T-helper 9 cell (primary cell): ENCODE data around the gene ETV6.
"Not testable (repeated sequence)": the region's sequence is repeated elsewhere in the genome, so short reads cannot be mapped to it uniquely, and the experiment has no call there.

Experiments used
- DNase-seq: peaks from one replicate; pipeline ENCODE4 v3.0.0-alpha.2; 2020

Gene ETV6

DNA sequence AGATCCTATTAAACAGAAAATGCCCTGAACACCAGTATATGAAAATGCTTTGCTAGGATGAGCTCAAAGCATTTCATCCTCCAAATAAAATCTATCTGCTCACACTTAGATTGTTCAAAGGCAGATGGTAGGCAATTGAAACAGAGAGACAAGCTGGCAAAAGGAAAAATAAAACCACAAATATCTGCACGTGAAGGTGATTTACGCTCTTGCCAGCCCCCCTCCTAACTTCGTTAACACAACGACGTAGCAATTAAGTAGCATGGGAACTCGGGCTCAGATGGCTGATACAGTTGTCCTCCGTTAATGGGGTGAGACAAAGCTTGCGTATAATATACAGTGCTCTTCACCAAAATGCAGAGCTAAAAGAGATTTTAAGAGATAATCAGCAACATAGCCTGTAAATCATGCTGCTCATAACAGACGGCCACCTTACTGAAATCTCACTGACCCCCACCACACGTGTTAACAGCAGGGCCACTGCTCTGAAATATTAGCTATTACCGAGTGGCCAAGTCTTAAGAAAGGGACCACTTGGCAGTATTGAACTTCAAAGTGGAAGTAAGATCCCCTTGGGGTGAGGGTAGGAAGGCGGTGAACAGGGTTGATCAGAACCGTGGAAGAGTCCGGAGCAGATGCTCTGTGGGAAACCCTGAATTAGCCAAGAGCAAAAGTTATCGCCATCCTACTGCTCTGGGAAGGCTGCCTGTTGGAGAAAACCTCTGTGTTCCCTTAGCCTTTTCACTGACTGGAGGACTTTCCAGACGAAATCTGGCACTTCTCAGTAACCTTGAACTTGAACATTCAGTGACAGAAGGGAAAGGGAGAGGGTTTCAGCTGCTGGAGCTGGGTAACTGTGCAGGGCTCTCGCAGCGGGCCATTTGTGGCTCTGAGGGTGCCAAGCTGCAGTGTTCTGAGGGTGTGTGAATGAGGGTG is 23.1 kb downstream of the ETV6 start:
- no peak for DNase-seq

DNA sequence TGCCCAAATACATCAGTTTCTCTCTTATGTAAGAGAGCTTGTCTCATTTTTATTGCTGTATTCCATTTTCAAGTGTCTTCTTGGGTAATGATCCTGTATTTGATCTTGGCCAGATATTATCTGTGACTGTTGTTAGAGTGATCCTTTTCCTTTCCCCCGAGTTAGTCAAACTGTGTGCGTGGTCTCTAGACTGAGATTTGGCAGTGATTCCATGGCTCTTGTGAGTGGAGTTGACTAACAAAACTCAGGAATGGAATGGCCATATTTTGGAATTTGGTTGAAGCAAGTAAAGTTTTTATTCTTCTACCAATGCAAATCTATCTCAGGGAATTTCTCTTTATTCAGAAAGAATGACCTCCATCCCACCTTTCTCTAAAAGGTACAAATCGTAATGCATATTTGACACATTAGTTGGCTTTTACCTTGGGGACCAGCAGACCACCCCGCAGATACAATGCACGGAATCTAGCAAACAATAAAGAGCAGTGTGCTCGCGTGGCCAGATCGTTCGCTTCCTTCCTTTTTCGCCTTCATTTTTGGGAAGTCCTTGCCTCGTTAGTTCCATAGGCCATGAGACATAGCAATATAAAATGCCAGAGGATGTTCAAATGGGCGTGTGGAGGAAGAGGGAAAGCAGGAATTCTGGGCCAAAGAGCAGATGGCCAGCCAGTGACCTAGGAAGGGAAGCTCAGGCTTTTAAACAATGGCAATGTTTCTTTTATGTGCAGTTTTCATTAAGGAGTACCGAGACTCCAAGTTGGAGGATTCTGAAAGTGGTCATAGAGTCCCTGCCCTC is 24.4 kb downstream of the ETV6 start:
- no peak for DNase-seq

DNA sequence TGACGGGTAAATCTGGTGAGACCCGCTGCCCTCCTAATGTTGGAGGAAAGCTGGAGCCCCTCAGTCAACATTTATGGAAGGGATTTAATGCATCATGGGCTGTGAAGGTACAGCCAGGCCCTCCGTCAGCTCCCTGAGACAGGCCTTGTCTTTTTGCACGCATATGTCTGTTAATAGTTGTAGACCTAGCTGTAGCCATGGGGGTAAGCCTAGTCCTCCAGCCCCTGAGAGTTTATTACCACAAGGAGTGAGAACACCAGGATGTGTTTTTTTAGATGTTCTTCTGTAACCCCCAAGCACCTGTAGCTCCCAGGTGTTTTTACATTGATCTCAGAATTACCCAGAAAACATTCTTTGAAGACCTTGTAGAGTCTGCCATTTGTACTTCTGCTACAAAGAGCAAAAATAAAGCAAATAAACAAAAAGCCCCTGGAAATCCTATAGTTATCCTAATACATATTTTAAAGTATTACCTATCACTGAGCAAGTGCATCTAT is 25.5 kb downstream of the ETV6 start:
- DNase-seq: no peak

DNA sequence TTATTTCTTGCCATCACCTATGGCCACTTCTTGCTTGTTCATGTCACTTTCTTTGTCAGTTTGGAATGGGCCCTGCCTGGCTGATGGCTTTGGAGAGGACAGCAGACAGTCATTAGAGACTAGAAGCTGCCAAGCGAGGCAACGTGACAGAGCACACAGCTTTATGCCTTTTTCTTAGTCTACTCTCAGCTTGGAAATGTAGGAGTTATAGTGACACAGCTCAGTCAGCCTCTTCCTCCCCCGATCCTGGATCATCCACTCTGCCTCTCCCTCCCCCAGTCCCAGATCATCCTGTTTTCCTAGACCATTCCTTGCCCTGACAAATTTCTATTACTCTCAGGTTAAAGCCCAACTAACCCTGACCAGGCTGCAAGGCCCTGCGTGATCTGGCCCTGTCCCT is 26.6 kb downstream of the ETV6 start:
- no peak for DNase-seq

DNA sequence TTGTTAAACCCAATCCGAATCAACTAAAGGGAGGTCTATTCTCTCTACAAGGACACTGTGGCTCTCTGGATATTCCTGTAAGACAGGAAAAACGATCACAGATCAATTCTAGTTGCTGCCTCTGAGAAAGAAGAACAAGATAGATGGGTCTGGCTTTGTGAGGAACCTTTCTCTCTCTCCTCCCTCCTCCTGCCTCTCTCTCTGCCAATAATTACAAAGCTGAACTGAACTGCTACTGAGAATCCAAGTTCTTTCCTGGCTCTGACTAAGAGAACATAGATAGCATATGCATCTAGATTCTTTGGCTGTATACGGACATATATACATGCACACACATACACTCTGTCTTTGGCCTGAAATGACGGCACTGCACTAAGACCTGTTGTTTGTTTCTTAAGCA is 27.6 kb downstream of the ETV6 start:
- DNase-seq: no peak

DNA sequence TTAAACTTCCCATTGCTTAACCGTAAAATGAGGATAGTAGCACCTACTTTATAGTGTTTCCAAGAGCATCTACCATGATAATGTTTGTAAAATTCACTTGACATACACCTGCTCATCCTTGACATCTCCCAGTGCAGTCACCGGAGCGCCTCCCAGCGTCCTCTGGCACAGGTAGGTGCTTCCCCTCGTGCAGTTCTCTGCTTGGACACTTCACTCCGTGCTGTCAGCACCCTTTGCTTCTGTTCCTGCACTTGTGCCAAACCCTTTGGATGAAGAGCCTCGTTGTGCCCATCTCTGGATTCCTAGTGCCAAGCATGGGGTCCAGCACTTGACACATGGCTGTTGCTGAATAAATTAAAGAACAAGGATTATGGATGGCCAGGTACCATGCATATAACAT is 28.3 kb downstream of the ETV6 start:
- DNase-seq: no peak

DNA sequence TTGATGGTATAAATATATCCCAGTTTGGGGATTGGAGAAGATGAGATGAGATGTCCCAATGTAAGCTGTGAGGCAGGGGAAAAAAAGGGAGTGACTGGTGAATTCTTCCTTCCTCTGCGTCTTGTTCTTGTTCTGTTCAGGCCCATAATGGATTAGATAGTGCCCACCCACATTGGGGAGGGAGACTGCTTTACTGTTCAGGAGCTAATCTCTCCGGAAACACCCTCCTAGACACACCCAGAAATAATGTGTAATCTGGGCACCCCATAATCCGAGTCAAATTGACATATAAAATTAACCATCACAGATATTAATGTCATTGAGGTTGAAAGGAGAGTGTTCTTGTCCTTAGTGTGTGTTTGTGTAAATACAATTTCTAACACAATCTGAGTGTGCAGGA is 29.3 kb downstream of the ETV6 start:
- no peak for DNase-seq

DNA sequence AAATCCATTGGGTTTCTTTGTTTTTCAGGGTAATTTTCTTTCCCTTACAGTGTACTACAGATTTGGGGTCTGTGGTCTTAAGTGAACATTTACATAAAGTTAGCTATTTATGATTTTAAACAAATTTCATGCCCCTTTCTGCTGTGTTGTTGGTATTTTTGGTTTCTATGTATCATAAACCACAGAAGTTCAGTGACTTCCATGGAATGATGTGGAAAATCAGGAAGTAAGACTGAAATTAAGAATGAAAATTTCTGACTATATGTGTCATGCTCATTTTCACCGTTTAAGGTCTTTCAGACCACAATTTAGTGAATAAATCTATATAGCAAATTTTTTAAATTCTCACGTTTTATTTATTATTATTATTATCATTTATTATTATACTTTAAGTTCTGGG is 31.7 kb downstream of the ETV6 start:
- DNase-seq: no peak

DNA sequence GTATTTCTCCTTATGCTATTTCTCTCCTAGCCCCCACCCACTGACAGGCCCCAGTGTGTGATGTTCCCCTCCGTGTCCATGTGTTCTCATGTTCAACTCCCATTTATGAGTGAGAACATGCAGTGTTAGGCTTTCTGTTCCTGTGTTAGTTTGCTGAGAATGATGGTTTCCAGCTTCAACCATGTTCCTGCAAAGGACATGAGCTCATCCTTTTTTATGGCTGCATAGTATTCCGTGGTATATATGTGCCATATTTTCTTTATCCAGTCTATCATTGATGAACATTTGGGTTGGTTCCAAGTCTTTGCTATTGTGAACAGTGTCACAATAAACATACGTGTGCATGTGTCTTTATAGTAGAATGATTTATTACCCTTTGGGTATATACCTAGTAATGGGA is 32.2 kb downstream of the ETV6 start:
- not testable (repeated sequence) for DNase-seq

DNA sequence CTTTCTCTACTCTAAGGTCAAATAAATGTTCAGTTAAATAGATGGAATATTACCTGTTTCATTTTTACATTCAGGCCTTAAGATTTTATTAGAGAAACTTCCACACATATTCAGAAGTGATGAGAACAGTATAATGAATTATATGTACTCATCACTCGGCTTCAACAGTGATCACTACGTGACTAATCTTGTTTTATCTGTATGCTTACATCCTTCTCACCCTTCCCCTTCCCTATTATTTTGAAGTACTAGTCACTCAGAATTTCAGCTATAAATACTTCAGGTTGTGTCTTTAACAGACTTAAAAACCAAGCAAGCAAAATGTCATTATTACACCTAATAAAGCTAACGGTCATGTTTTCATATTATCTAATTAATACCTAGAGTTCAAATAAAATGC is 34.9 kb downstream of the ETV6 start:
- DNase-seq: no peak

DNA sequence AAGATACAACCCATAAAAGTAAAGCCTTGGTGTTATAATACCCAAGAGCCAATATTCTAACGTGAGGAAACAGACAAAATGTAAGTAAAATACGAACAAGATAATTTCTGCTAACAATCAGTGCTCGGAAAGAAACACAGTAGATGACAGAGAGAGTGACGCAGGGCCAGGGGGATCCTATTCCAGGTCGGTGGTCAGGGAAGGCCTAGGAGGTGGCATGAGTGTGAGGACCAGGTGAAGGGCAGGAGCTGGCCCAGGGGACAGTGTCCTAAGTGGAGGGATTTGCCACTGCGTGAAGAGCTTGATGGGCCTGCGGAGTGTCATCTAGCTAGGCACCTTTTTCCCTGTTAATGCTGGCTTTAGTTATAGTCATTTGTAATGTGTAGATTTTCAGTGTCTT is 35.3 kb downstream of the ETV6 start:
- DNase-seq: no peak

DNA sequence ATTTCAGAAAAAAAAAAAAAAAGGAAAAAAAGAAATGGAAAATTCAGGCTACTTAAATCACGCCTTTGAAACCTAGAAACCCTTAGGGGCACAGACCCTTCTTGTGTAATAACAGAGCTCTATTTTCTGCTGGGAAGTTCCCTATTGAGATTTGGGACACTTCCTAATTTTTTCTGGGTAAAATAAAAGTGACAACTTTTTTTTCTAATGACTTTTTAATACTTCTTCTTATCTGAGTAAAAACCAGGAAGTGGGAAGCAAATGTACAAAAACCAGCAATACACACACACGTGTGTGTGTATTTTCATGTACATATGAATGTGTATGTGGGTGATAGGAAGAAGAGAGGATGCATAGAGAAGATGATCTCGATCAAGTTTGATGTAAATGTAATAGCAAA is 35.8 kb downstream of the ETV6 start:
- no peak for DNase-seq

DNA sequence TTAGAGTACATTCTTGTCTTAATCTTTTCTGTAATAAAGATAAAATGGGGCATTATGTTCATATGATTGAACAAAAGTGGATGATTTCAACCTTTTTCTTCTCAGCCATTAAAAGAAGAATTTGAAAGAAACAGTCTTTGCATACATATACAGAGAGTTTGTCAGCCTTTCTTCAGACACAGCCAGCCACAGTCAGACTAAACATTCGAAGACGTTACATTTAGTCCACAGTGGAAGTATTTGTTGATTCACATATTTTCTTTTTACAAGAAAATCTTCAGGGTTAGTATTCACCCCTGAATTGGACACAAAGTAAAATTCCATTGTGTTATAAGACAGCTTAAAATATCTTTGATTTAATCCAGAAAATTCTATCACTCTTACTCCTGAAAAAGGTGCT is 36.2 kb downstream of the ETV6 start:
- DNase-seq: no peak

DNA sequence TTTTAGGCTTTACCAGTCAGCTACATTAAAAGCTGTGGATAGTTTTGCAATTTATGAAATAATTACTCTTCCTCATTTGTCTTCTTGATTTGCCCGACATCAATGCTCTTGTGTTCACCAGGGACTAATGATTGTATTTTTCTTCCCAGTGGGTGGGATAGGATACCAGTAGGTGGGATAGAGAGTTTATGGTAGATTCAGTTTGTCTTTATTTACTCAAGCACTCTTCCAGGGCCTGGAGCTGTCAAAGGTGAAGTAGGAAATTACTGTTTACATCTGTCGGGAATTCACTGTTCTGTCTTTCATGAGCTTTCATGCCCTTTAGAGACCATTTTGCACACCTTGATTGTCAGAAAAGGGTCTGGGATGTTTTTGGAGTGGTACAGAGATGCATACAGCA is 36.6 kb downstream of the ETV6 start:
- DNase-seq: no peak

DNA sequence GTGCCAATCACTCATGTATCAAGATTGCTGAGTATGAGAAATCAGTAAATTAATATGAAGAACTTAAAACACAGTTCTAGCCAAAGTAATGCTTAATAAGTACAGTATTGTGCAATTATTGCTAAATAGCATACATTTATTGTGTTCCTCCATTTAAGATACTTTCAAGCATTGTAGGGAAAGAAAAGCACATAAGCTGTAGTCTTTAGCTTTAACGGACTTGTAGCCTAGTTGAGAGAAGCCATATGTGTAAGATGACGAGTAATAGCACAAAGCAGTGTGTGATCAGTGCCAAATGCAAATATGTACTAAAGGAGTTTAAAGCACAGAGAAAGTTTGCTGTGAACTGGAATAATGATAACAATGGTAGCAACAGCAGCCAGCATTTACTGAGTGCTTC is 38.1 kb downstream of the ETV6 start:
- DNase-seq: no peak

DNA sequence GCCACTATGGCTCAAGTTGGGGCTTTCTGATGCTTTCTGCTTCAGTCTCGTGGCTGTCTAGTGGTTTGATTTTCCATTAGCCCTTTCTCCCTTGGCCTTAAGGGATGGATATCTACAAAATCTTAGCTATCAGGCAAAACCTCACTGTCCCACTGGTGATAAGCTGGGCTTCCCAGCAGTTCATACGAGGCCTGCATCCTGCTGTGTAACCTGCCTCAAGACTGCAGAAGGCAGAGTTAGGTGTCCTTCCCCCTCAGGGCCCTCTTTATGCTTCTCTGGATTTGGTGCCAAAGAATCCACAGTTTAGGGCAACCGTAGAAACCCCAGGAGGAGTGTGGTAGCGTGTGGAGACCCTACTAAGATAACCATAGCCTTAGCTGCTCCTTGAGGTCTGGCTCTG is 38.9 kb downstream of the ETV6 start:
- DNase-seq: no peak

DNA sequence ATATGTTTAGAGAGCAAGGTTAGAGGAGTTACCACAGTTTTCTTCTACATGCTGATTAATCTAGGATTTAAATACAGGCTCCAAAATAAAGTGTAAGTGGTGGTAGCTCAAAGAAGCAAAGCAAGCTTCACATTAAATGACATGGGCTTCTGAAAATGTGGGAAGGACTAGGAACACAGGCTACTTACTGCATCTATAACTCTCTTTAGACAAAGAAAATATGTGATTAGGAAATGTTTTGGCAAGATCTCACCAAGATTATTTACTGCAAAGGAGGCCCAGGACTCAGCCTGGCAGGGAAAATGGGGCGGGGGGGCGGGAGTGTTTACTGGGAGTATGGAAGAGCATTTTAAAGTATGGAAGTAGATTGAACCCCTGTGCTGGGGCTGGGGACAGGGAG is 39.4 kb downstream of the ETV6 start:
- DNase-seq: no peak

DNA sequence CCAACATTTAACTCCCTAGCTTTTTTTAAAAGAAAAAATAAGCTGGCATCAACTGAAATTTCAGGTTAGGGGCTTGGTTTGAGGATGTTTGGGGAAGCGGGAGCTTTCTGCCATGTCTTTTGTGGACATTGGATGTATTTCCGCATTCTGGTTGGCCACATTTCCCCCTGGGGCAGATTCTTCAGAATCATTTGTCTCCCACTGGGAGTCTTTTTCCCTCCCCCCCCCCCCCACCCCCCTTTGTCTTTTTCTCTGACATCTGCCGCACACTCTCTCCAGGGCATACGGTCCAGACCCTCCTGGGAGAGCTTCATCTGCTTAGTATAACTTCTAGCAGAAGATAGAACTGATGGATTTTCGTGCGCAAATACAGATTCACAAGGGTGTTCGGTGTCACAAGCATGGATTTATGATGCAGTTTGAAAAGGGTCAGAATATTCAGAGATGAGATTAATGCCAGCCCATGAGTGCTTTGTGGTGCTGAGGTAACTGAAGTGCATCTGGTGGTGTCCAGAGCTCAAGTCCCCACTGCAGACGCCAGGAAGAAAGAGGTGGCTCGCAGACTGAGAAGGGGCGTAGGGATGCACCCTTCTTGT is 40.2 kb downstream of the ETV6 start:
- no peak for DNase-seq

DNA sequence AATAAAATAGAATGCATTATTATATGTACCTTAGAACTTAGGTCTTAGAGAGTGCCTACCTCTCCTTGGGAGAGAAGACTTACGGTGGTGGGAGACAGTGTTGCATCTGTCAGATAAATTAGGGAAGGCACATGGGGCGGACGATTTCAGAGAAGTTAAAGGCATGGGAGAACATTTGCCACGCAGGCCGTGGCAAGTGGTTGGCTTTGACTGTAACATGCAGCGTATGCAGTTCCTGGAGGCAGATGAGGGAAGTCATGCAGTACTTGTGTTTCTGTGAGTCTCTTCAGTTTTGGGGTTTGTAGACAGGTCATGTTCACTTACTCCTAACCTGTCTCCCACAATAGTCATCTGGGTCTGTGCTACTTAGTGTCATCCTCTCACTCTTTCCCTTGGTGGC is 43.6 kb downstream of the ETV6 start:
- DNase-seq: no peak

DNA sequence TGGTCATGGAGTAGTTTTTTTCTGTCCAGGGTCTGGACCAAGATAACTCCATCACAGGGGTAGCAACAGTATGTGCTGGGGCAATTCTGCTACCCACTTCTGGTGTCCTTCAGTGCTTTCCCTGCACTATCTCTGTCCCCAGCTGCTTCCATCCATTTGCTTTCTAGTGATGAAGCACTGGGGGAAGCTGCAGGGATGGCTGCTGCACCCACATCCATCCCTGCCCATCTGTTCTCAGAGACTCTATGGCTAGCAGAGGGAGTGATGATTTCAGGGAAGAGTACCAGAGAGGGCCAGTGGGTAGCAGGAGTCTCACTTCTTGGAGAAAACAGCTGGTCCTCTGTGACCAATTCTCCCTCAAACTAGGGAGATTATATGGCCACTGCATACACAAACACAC is 44.1 kb downstream of the ETV6 start:
- DNase-seq: no peak

DNA sequence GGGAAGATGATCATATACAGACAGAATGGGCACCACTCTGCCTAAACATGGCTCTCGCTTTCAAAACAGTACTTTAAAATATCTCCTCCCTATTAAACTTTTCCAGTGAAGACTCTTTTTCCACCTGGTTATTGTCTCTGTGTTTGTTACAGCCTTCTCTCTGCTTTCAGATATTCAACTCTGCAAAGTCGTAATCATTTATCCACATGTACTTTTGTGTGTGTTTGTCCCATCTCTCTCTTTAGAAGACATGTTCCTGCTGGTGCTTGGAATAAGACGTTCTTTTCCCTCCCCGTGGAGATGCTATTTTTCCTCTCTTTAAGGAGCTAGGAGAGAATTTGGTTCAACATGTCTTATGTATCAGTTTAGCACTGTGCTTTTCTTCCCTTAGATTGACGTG is 45.1 kb downstream of the ETV6 start:
- DNase-seq: no peak

DNA sequence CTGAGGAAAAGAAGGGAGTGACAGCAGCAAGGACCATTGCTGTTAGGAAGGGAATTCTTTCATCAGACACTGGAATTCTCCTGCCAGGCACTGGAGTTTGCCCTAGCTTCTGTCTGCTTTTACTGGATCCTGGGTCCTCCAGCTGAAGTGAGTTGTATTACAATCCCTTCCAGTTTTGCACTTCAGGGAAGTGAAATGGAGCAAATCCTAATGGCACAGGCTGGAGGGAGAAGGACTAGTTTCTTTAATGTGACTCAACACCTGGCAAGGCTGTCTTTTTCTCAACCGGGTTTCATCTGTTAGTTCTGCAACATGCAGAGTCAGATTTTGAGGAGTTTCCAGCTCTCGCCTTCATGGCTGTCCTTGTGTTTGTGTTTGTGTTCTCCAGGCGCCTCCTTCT is 45.8 kb downstream of the ETV6 start:
- DNase-seq: no peak

DNA sequence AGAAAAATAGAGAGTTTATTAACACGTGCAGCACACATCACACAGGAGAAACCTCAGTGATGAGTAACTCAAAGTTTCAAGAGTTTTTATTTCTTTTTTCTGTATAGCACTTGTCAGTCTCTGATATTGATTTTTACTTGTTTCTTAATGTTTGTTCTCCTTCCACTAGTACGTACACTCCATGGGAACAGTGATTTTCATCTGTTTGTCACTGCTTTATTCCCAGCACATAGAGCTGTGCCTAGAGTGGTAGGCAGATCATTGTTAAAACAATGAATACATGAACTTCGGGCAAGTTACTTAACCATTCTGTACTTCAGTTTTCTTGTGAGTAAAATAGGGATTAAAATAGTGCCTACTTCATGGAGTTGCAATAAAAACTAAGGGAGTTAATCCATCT is 46.6 kb downstream of the ETV6 start:
- no peak for DNase-seq

DNA sequence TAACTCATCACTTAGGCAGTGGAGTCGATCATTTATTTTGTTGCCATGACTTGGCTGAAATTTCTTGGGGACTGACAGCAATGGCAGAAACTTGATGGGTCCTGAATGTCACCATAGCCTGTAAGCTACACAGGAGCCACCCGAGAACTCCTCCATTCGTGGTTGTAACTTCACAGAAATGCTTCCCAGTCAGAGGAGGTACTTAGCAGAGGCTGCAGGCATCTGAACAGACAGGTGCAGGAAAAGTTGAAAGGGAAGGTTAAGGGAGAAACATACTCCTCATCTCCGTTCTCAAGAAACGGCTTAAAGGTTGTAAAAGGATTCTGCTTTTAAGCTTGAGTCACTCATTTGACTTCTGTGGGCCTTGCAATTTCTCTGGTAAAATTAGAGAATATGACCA is 47.7 kb downstream of the ETV6 start:
- no peak for DNase-seq
